Measurements from ENCODE around the gene CIAO3.
A peak's percentile ranks its signal among the peaks of the same experiment; 100 is the strongest.

The CIAO3 gene

DNA sequence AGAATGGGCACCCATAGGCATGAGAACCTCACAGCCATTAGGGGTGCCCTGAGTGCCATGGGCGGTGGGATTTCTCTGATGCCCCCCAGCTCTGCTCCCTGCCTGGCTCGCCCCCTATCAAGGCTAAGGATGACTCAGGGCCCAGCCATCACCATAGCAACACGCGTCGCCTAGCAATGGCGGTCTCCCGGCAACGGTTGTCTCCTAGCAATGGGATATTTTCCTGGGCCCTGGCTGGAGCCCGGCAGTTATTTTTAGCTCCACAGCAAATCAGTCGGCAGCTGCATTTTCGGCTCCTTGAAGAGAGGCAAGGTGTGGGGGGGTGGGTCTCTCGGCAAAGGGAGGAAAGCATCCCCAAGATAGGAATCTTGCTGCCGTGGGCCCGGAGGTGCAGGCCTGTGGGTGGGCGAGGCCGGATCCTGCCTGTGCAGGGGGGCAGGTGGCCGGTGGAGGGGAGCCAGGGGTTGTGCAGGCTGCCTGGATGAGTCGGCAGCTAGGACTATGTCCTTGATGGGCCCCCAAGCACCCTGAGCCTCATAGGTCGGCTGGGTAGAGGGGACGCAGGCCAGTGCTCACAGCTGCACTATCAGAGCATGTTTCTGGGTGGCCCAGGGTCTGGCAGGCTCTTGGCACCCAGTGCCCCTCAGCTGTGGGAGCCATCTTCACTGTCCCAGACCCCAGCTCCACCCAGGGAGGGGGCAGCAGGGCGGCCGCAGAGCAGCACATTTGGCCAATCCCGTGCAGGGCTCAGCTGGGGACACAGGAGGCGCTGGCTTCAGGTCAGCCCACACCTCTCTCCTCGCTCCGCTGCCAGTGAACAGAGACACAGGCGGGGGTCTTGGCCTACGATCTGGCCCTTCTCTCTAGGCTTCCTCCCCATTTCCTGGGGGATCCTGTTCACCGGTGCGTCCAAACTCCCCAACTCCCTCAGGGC lies 31.0 kb downstream of the CIAO3 start:
- peak; percentile 82 for DNase-seq (ENCODE audit: low read depth)

DNA sequence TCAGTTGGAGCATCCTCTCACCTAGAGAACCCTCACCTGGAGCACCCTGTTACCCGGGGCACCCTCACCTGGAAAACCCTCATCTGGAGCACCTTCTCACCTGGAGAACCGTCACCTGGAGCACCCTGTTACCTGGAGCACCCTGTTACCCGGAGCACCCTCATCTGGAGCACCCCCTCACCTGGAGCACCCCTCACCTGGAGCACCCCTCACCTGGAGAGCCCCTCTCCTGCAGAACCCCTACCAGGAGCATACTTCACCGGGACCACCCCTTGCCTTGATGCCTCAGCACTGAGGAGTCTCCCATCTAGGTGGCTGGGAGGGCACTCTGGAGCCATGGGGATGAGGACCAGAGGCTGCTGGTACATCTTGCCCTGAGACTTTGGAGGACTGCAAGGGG lies 31.8 kb downstream of the CIAO3 start:
- DNase-seq (ENCODE audit: low read depth): no peak

DNA sequence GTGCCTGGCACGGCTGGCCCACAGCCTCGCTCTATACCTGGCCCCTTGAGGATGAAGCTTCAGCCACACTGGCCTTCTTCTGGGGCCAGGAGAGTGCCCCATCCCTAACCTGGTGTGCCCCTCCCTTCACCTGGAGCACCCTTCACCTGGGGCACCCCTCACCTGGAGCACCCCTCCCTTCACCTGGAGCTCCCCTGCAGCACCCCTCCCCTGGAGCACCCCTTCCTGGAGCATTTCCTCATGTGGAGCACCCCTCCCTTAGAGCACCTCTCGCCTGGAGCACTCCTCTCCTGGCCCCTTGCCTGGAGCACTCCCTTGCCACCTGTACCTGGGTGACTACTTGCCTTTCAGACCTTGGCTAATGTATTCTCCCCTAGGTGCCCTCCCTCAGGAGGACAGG lies 32.8 kb downstream of the CIAO3 start:
- no peak for DNase-seq (ENCODE audit: low read depth)

DNA sequence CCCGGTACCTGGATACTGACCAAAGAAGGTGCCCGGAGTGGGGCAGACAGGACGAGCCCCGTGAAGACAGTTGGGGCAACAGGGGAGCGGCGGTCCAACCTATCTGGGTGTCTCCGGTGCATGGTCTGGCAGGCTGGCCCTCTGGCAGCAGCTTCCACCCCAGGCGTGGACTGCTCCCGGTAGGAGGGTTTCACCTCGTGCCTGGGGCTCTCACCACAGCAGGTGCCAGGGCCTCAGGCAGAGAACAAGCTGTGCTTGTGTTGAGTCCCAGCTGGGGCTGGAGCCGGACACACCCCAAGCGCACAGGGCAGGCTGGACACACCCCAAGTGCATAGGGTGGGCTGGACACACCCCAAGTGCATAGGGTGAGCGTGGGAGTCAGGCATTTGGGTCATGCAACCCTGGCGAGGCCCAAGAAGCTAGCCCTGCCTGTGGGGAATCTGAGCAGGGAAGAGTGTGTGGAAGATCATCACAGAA lies 33.7 kb downstream of the CIAO3 start:
- DNase-seq (ENCODE audit: low read depth): no peak

DNA sequence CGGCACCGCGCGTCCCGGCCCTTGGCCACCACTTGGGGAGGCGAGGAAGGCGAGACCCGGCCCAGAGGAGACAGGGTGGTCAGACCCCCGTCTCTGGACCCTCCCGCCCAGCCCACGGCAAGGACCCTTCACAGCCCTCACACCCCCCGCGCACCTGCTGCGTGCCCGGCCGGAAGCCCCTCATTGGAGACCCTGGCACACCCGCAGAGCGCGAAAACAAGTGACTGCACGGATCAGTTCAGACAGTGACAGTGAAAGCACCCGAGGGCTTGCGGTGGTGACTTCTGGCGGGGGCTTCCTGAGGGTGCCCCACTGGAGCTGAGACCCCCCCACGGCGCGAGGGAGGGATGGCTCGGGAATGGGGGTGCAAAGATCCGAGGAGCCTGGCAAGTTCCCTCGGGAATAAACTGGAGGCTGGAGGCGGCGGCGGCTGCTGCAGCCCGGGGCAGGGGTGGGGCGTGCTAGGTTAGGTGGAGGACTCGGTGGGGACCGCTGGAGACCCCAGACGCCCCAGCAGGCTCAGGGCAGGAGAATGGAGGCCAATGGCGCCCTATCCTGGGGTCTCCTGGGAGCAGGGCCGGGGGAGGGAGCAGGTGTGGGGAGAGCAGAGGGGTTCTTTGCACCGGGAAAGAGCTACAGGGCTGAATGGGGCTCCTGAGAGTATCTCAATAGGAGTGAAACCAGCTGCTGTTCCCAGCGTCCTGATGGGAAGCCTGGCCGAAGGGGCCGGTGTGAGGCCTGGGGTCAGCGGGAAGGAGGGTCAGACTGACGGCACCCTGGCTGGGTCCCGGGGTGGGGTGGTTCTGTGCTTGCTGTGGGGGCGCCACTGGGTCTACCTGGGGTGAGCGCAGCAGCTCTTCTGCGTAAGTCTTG lies 34.4 kb downstream of the CIAO3 start:
- no peak for DNase-seq (ENCODE audit: low read depth)

DNA sequence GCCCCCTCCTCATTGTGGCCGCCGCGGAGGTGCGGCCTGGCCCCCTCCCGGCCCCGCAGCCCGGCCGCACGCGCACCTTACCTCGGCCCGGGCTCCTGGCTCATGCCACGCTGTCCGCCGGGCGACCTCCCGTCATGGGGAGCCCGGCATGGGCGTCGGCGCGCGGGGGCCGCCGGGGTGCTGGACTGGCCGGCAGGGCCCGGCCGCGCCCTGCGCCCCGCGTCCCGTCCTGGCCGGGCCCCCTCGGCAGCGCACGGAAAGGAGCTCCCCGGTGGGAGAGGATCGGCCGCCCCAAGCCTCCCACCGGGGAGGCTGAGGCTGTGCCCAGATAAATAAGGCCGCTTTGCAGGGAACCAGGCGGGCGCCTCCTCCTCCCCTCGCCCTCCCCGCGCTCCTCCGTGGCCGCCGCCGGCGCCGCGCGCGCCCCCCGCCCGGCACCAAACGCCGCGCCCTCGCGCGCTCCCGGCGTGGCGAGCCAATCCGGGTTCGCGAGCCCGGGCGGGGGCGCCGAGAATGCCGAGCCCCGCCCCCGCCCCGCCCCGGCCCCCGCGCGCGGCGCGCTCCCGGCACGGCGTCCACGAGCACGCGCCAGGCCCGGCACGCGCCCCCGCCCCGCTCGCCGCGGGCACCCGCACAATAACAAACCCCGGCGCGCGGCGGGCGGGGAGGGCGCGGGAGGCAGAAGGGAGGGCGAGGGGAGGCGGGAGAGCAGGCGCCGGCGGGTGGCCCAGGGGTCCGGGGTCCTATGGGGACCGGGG lies 35.2 kb downstream of the CIAO3 start, which contains the start of gene FBXL16:
TSS of gene FBXL16 (minus strand) at position 371 of the 758 bp plus-strand sequence. CDS start 8,396 bp downstream, outside the sequence.
- DNase-seq (ENCODE audit: low read depth): no peak

DNA sequence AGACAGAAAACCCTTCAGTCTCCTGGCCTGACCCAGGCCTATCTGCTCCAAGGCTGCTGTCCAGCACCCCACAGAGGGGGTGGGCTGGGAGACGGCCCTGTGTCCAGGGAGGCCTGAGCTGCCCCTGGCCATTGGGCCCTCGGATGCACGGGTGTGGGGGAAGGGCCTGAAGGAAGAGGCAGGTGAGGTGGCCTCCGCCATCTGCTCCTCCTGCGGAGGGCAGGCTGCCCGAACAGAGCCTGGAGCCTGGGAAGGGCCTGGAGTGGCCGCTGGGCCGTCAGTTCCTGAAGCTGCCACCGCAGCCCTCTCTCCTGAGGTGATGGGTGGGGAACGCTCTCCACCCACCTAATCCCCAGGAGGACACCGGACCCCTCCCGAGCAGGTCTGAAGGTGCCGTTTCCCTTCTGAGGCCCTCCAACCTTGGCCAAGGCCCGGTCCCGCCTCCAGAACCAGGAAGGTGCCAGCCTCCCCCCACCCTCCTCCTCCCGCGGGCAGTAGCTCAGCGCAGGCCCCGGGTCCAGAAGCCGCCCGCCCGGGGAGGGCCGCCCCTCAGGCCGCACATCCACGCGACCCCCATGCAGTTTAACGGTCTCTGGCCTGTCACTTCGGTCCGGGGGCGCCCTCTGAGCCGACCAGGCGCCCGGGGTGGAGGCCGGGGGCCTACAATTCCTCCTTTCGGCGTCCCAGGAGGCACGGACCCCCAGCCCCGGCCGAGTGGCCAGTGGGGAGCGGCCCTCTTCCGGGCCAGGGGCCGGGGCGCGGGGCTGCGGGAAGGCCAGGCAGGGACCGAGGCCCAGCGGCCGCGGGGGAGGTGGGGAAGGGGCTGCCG lies 36.0 kb downstream of the CIAO3 start:
- no peak for DNase-seq (ENCODE audit: low read depth)

DNA sequence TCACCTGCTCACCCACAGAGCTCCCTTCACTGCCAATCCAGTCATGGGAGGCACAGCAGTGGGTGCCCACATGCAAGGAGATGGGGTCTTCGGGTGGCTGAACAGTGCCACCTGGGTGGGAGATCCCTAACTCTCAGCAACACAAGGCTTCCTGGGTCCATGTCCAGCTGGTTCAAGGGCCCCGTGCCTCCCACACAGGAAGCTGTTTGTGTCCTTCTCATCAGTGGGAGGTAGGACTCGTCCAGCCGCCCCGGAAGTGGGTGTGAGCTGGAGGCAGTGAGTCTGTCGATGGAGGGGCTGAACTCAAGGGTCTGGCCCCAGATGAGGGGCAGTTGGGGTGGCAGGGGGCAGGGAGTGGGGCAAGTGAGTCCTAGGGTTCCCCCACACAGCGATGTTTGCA lies 36.8 kb downstream of the CIAO3 start:
- DNase-seq (ENCODE audit: low read depth): no peak

DNA sequence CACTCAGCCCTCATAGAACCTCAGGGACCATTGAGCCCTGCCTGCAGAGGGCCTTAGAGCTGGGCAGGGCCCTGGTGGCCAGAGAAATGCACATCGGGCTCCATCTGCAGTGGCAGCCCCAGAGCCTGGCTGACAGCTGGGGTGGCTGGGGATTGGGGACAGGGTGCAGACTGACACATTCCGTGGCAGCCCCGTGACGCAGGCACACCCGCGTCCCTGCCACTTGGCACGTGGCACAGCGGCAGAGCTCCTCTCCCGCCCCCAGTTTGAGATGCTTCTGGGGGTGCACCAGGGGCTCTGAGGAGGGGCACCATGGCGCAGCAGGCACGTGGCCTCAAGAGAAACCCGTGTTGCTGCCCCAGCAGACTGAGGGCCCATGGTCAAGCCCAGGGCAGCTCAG lies 37.4 kb downstream of the CIAO3 start:
- DNase-seq (ENCODE audit: low read depth): no peak

DNA sequence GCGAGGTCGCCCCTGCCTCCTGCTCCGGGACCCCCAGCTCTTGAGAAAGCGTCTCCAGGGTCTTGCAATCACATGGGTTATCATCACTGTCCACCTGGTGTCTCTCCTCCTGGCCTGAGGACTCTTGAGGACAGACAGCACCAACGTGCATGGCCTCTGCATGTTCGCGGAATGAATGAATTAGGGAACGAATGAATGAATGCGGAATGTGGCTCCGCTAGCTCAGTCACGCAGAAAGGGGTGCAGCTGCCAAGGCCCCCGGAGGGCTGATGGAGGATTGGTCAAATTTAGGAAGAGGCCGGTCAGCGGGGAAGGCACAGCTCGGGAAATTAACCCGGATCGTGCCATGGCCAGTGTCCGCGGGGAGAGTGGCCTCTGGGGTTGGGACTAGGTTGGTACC lies 38.5 kb downstream of the CIAO3 start:
- no peak for DNase-seq (ENCODE audit: low read depth)

DNA sequence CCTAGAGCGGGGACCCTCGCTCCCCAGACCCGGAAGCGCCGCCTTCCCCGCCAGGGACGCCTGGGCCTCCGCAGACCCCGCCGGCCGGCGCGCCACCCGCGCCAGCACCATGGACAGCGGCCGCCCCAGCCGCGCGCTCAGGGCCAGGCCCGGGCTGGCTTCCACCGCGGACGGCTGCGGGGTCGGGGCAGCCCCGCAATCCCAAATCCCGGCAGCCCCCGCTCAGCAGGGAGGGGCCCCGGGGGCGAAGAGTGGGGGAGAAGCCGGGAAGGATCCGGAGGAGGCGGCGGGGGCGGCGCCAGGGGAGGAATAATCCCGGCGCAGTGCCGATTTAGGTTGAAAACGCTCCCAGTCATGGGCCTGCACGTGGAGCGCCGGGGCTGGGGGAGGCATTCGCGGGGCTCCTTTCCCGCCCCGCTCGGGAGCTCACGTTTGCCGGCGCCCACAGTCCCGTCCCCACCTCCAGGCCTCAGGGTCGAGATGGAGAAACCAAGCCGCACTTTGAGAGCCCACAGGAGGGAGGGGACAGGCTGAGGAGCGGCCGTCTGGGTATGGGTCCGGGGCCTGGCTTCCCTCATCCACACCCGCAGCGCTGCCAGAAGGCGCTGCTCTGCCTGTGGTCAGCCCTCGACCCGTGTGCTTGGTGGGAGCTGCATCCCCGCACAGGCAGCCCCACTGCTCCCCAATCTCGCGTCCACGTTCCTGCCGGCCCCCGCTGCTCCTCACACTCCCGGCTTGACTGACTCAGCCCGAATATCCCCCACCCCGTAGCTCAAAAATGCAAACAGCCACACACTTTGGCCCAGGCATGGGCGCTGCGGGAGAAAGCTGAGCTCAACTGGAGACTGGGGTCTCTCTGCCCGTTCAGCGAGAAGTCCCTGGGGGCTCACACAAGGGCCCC lies 39.9 kb downstream of the CIAO3 start:
- no peak for DNase-seq (ENCODE audit: low read depth)

DNA sequence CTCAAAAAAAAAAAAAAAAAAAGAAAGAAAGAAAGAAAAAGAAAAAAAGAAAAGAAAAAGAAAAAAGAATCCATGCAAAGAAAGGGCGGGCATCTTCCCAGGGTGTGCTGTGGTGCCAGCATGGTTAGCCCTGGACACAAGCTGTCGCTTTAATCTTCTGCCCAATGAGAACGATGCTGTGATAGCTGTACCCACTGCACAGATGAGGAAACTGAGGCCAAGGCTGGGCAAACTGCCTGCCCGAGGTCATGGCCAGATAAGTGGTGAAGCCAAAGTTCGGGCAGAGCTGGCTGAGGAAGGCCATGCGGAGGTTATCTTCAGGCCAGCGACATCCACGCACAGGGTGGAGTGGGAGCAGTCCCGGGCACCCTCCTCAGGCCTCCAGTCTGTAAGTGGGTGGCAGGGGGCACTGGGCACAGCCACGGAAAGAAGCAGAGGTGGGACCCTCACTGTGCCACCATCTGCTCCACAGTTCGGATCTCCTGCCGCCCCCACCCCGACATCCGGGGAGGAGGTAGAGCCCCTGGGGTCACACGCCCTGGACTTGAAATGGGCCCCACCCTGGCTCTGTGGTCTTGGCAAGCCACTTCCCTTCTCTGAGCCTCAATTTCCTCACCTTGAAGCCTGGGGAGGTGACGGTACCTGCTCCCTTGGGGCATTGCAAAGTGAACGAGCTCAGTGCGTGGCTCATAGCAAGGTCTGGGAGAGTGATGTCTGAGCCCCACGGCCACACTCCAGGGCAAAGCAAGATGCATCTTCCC lies 41.7 kb downstream of the CIAO3 start:
- DNase-seq (ENCODE audit: low read depth): no peak

DNA sequence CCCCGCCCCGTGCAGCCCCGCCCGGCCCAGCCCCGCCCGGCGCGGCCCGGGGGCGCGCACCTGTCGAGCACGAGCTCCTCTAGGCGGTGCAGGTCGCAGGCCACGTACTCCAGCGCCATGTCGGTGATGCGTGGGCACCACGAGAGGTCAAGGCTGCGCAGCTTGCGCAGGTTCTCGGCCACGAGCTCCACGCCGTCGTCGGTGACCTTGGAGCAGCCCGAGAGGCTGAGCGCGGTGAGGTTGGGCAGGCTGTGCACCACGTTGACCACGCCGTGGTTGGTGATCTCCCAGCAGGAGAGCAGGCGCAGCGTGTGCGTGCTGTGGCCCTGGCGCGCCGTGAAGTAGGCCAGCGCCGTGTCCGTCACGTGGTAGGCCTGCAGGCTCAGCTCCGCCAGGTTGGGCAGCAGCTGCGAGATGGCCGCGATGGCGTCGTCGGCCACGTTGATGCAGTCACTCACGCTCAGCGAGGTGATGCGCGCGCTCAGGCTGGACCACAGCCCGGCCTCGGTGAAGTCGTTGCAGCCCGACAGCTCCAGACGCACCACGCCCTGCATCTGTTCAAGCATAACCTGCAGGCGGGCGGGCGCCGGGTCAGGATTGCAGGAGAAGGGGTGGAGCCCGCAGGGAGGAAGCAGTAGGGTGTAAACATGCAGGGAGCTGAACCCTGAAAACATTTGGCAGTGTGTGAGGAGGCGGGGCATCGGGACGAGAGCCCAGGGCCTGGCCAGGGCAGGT lies 45.3 kb downstream of the CIAO3 start:
- no peak for DNase-seq (ENCODE audit: low read depth)

DNA sequence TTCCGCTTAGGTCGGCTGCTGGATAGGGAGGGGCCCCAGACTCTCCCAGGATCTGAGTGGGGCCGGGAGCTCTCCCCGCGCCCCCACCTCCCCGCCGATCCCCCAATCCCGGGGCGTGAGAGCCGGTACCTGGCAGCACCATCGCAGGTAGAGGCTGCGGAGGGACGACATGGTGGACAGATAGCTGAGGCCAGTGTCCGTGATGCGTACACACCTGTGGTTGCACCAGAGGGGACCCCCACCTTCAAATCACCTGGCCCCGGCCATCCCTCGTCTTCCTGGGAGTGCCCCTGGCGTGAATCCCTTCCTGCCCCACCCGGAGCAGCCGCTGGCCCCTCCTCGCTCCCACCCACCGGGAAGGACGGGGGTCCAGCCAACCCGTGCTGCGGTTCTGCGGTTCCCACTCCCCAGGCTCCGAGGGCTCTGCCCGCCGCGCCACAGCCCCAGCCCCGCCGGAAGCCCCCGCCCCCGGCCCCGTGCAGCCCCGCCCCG lies 45.9 kb downstream of the CIAO3 start:
- DNase-seq (ENCODE audit: low read depth): no peak

DNA sequence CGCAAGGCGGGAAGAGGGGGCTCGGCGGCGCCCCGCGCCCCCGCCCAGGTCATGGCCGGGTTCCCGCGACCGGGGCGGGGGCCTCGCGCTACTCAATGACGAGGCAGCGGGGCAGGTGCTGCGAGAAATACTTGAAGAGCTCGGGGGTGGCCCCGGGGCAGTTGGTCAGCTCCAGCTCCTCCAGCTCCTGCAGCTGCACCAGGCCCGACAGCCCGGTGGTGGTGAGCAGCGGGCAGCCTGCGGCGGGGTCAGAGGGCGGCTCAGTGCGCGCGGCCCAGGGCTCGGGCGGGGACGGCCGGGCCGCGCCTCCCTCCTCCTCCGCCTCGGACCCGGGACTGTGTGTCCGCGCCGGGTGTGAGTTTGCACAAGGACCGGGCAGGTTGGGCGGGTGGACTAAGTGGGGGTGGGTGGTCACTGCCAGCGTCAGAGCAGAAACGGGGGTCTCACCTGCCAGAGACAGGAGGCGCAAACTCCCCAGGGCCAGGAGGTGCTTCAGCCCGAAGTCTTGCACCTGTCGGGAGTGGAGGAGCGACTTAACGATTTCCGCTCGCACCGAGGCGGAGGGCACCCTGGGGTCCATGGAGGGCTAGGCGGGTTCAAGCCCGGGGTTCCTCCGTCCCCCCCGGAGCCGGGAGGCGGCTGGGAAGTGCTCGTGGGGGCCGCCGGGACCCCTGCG lies 46.5 kb downstream of the CIAO3 start:
- DNase-seq (ENCODE audit: low read depth): no peak

DNA sequence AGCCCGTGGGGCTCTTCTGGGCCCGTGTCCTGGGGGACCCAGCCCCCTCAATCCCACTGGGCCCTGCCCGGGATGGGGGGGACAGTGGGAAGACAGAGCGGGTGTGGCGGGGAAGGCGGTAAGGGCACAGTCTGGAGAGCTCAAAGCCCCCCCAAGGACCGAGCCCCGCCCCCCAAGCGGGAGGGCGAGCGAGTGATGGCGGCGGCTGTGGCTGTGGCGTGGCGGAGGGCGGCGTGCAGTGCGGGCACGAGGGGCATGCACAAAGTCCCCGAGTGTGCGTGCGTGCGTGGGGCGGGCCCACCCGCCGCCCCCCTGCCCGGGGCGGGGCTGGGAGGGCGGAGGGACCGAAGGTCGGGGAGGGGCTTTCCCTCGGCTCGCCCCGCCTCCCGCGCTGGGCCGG lies 47.0 kb downstream of the CIAO3 start:
- DNase-seq (ENCODE audit: low read depth): no peak

DNA sequence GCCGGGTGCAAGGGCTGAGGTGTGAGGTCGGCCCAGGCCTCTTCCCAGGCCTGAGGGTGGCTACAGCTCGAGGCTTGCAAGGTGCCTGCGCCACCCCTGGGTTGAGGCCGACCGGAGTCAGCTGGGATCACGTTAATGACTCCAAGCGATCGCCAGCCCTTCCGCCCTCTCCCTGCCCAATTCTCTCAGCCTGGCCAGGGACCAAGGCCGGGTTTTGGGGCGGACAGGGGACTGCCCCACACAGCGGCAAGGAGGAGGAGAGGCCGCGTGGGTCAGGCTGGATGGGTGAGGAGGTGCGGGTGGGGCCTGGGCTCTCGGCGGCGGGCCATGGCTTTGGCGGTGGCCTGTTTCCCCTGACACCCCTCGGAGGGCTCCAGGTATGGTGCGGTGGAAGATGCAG lies 47.4 kb downstream of the CIAO3 start:
- no peak for DNase-seq (ENCODE audit: low read depth)

All from iris pigment epithelial cell (primary cell).